Sigmoid colon (tissue), 7 donors: ENCODE data around the gene UCK1. TPM values are rescaled to one million over a fixed set of nuclear protein-coding genes. Genes with fewer than 3 reads are reported as not detected.

Experiments
- DNase-seq: peaks from one replicate; pipeline ENCODE4 v3.0.0-alpha.2; 2019
- H3K27ac ChIP-seq, 4 donors: fragments of 200-600 bp; sonication (generic); one replicate each; pipeline ENCODE4 v1.5.1; 2016 to 2019; ENCODE audit warnings: mild to moderate bottlenecking in 1 of 4
- H3K27me3 ChIP-seq, 3 donors: fragments of 200-600 bp; sonication (generic); one replicate each; pipeline ENCODE4 v1.5.1; 2019; ENCODE audit warnings: mild to moderate bottlenecking in 1 of 3
- H3K36me3 ChIP-seq, 4 donors: fragments of 200-600 bp; sonication (generic); one replicate each; pipeline ENCODE4 v1.5.1; 2016 to 2019
- H3K4me1 ChIP-seq, 4 donors: fragments of 200-600 bp; sonication (generic); one replicate each; pipeline ENCODE4 v1.5.1; 2017 to 2019
- H3K4me3 ChIP-seq, 4 donors: fragments of 200-600 bp; sonication (generic); one replicate each; pipeline ENCODE4 v1.5.1; 2017 to 2019; ENCODE audit warnings: mild to moderate bottlenecking in 2 of 4, moderate library complexity in 1 of 4
- H3K9me3 ChIP-seq, 4 donors: fragments of 200-600 bp in 3 of 4; sonication (generic) in 3 of 4; one replicate each; pipeline versions ENCODE4 v1.5.1 to v1.6.1; 2013 to 2019
- EP300 ChIP-seq, 4 donors: sonication (generic); formaldehyde crosslinking; IDR thresholded peaks; one replicate each; pipeline ENCODE4 v1.6.1; 2017; ENCODE audit warnings: antibody characterized with exemption in 4 of 4
- POLR2A ChIP-seq, 2 donors: fragments of 450-650 bp; IDR thresholded peaks; one replicate each; pipeline ENCODE4 v1.6.1; 2016; ENCODE audit warnings: antibody characterized with exemption in 2 of 2, mild to moderate bottlenecking in 2 of 2, moderate library complexity in 2 of 2
- POLR2AphosphoS5 ChIP-seq, 4 donors: sonication (generic); formaldehyde crosslinking; IDR thresholded peaks; one replicate each; pipeline ENCODE4 v1.6.1; 2017; ENCODE audit warnings: antibody characterized with exemption in 4 of 4
- WGBS, 2 donors: extraction: QIAGEN DNeasy Blood & Tissue Kit; methylation state at CpG; one replicate each; pipeline ENCODE4 v1.1.7; 2013; 5-methylcytosine and 5-hydroxymethylcytosine counted together
- intact Hi-C: fragments of 100-400 bp; cut with DNase I; formaldehyde crosslinking; loops from one replicate; pipeline ENCODE4 v1.15.1; 2023
- polyA plus RNA-seq, 3 donors: library from polyadenylated mRNA; stranded (reverse); fragments of 200-250 nt; gene quantifications; one replicate each; pipeline ENCODE4 v1.2.3, GENCODE V29; 2013
- total RNA-seq, 4 donors: library from RNA; depleted of rRNA; stranded (reverse); fragments of >200 nt; gene quantifications; one replicate each; pipeline ENCODE4 v1.1.0, GENCODE V29; 2016
- TF ChIP-seq, protein P1 (sequence below), 4 experiments: fragments of 450-650 bp in 3 of 4; fragments of 200-600 bp in 1 of 4; IDR thresholded peaks; one replicate each; pipeline ENCODE4 v1.5.1; 2016 to 2019; ENCODE audit warnings: antibody characterized with exemption in 4 of 4, mild to moderate bottlenecking in 3 of 4, moderate library complexity in 2 of 4
- donor health status: healthy with polysubstance abuse.
- donor health status: Bipolar disorder and iron deficiency.
- donor health status: healthy.

UCK1 gene
- total RNA-seq (10 to 100 TPM; 35.7 to 67.5 (median 52.0) TPM), polyA plus RNA-seq (10 to 100 TPM; 20.8 to 30.1 (median 28.2) TPM)

DNA sequence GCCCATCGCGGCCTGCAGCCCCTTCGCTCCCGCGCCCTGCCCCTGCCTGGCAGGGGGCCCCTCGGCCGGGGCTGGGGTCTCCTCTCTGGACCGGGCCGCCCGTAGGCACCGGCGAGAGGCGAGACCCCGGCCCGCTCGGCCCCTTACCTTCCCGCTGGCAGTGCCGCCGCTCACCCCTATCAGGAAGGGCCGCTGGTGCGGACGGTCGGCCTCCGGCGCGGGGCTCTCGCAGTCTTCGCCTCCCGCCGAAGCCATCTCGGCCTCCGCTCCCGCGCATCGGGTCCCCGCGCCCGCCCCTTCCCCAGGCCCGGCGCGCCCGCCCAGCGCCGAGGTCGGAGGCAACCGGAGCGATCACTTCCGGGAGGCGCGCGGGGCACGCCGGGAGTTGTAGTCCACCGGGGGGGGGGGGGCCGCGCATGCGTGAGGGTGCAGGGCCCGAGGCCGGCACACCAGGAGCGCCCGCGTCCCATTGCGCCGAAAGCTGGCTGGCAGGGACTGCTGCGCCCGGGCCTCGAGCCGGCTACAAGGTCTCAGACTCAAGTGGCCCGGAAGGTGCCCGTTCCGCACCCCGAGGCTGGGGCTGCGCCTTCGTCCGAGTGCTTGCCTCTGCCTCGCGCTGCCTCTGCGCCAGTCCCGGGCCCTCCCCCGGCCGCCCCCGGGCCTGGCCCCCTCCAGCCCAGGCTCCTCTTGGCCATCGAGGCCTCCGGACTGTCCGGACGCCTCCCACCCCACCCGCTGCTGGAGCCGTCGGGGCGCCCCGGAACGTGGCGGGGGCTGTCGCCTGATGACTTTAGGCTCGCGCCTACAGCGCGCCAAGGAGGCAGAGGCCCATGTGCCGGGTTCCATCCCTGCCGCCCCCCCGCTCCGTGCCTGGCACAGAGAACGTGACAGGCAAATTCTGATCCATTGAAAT lies at the start of gene UCK1:
Gene UCK1 (minus strand): TSS at position 344 of the 913 bp plus-strand sequence. CDS start 89 bp downstream, at position 255.
- peaks cover 16 to 35% (median 28%) of the 10 kb centered on the region in 4 donors for H3K36me3 ChIP-seq
- DNase-seq = peak; percentile 90
- H3K4me1 ChIP-seq = peaks cover 0 to 20% (median 15%) of the 10 kb centered on the region in 4 donors
- intact Hi-C loops = loop anchor here (5.0 kb wide), 1 partner anchor 206 kb away; no protein-coding TSS in a partner anchor
- no peaks in the 10 kb centered on the region for H3K9me3 ChIP-seq
- TF ChIP-seq EP300 (IDR thresholded peaks at IDR 0.05) = no peak
- peak; percentile 64 to 91 (median 78) for TF ChIP-seq POLR2AphosphoS5 (IDR thresholded peaks at IDR 0.05)
- TF ChIP-seq POLR2A (IDR thresholded peaks at IDR 0.05) = peak; percentile 55 to 58
- TF ChIP-seq, protein P1, sequence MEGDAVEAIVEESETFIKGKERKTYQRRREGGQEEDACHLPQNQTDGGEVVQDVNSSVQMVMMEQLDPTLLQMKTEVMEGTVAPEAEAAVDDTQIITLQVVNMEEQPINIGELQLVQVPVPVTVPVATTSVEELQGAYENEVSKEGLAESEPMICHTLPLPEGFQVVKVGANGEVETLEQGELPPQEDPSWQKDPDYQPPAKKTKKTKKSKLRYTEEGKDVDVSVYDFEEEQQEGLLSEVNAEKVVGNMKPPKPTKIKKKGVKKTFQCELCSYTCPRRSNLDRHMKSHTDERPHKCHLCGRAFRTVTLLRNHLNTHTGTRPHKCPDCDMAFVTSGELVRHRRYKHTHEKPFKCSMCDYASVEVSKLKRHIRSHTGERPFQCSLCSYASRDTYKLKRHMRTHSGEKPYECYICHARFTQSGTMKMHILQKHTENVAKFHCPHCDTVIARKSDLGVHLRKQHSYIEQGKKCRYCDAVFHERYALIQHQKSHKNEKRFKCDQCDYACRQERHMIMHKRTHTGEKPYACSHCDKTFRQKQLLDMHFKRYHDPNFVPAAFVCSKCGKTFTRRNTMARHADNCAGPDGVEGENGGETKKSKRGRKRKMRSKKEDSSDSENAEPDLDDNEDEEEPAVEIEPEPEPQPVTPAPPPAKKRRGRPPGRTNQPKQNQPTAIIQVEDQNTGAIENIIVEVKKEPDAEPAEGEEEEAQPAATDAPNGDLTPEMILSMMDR (IDR thresholded peaks at IDR 0.05) = no peak
- H3K27ac ChIP-seq = peak within 1 kb of the TSS; percentile 84 to 87 (median 86)
- no peaks in the 10 kb centered on the region for H3K27me3 ChIP-seq
- H3K4me3 ChIP-seq = peak within 1 kb of the TSS; percentile 75 to 99 (median 88)
- WGBS, 2 donors = 11 to 12% methylated on average over 103 of the region's 103 CpGs

- no peaks in the 10 kb centered on the region for H3K27me3 ChIP-seq
- TF ChIP-seq EP300 (IDR thresholded peaks at IDR 0.05) (no peak), POLR2AphosphoS5 (IDR thresholded peaks at IDR 0.05) (no peak), POLR2A (IDR thresholded peaks at IDR 0.05) (no peak)
- TF ChIP-seq, protein P1 (IDR thresholded peaks at IDR 0.05) = no peak
- H3K27ac ChIP-seq = peak overlapping the region in 2 of 4 donors; percentile 18 to 19
- H3K4me1 ChIP-seq = peaks cover 0 to 11% (median 5%) of the 10 kb centered on the region in 4 donors
- H3K36me3 ChIP-seq = peaks cover 19 to 92% (median 49%) of the 10 kb centered on the region in 4 donors
- no peak overlapping the region for H3K4me3 ChIP-seq
- intact Hi-C loops = no loop called here
- 96% methylated on average over 9 of the region's 9 CpGs for WGBS, 2 donors
- H3K9me3 ChIP-seq = no peaks in the 10 kb centered on the region
- DNase-seq = peak; percentile 52
These were observed 49.3 kb upstream of the UCK1 start for GRCh38 chr9:131580358-131580757.

DNA sequence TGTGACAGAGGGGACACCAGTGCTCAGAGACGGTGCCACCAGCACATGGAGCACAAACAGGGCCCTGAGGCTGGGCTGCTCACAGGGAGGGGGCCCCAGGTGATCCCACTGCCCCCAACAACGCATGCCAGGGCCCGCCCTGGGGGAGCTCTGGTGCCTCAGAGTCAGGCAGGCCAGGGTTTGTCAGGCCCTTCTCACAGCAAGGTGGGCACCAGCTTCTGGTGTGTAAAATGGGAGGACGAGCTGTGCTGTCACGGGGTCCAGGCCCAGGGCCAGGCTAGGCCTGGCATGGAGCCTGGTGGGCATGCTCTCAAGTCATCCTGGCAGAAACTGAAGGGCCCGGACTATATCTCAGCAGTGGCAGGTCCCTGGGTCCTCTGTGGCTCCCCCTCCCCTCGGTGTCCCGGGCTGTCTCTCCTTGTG lies 48.7 kb upstream of the UCK1 start:
- peaks cover 17 to 88% (median 46%) of the 10 kb centered on the region in 4 donors for H3K36me3 ChIP-seq
- TF ChIP-seq POLR2AphosphoS5 (IDR thresholded peaks at IDR 0.05) = peak in 2 of 4 donors; percentile 15 to 50
- TF ChIP-seq, protein P1 (IDR thresholded peaks at IDR 0.05) = no peak

DNA sequence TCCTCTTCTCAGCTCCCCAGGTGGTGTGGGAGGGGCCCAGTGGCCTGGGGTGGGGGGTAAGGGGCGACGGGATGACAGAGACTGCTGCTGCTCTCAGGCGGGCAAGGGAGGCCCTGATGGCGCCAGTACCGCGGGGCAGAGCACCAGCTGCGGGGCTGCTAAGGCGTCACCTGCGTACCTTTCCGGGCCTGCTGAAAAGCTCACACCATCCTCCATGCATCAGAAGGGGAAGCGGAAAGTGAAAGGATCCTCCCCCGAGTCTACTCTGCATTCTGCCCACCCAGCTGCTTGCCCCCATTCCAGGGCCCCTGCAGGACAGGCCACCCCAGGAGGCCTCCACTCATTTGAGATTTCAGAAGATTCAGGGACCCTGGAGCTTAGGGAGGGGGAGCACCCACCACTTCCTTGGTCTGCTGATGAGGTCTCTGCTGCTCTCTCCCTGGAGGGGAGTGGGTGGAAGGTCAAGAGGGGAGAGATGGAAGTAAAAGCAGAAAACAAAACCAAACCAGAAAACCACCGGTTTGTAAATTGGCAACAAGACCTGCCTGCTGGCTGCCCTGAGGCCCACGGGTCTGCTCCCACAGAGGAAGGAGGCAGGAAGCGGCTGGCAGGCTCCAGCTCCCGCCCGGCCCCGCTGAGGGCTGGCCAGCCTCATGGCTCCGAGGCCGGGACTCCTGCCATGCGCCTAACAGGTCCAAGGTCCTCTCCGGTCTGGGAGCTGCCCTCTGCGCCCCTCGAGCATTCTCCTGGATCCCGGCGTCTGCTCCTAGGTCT lies 47.9 kb upstream of the UCK1 start:
- TF ChIP-seq, protein P1 (IDR thresholded peaks at IDR 0.05) = no peak
- no peak for TF ChIP-seq EP300 (IDR thresholded peaks at IDR 0.05)
- TF ChIP-seq POLR2AphosphoS5 (IDR thresholded peaks at IDR 0.05) = no peak
- TF ChIP-seq POLR2A (IDR thresholded peaks at IDR 0.05) = no peak
- Histone ChIP-seq H3K36me3 (peaks cover 10 to 80% (median 38%) of the 10 kb centered on the region in 4 donors), H3K9me3 (no peaks in the 10 kb centered on the region), H3K4me3 (no peak overlapping the region), H3K27me3 (no peaks in the 10 kb centered on the region), H3K4me1 (peaks cover 0 to 11% (median 5%) of the 10 kb centered on the region in 4 donors), H3K27ac (peak overlapping the region in 1 of 4 donors; percentile 19)
- intact Hi-C loops = no loop called here
- 50 to 83% methylated on average over 26 of the region's 26 CpGs for WGBS, 2 donors
- peak; percentile 58 for DNase-seq

More for the DNA sequence above, 48.7 kb upstream of the UCK1 start:
- Histone ChIP-seq H3K4me1 (peaks cover 0 to 11% (median 5%) of the 10 kb centered on the region in 4 donors), H3K4me3 (no peak overlapping the region), H3K9me3 (no peaks in the 10 kb centered on the region), H3K27me3 (no peaks in the 10 kb centered on the region), H3K27ac (peak overlapping the region in 2 of 4 donors; percentile 18 to 19)
- DNase-seq = no peak
- WGBS, 2 donors = 93 to 94% methylated on average over 8 of the region's 8 CpGs
- intact Hi-C loops = no loop called here
